Stimulated activated CD8-positive, alpha-beta memory T cell treated with anti-CD3 and anti-CD28 coated beads, Interleukin-12 subunit alpha, Interleukin-12 subunit beta, amount 100 ng/mL, for 24 hours (primary cell): Measurements from ENCODE around the gene DCTD.

Experiments used
- DNase-seq: peaks from one replicate; pipeline ENCODE4 v3.0.0-alpha.2; 2020; ENCODE audit errors: extremely low read depth

Gene DCTD

GRCh38 chr4:182893474-182894080, 23.6 kb downstream of the DCTD start:
- no peak for DNase-seq

- DNase-seq = no peak
These were observed 24.1 kb downstream of the DCTD start for GRCh38 chr4:182893047-182893446.

GRCh38 chr4:182890202-182890601, 27.0 kb downstream of the DCTD start:
- DNase-seq = no peak

GRCh38 chr4:182888891-182889290, 28.3 kb downstream of the DCTD start:
- DNase-seq = no peak

- DNase-seq = no peak
These were observed 30.4 kb downstream of the DCTD start for GRCh38 chr4:182886768-182887167.

GRCh38 chr4:182886205-182886604, 31.0 kb downstream of the DCTD start:
- DNase-seq = no peak

GRCh38 chr4:182885738-182886077, 31.5 kb downstream of the DCTD start:
- DNase-seq = no peak

GRCh38 chr4:182885022-182885737, 32.0 kb downstream of the DCTD start:
- no peak for DNase-seq

- no peak for DNase-seq
These were observed 33.1 kb downstream of the DCTD start for GRCh38 chr4:182884040-182884439.

- DNase-seq = no peak
These were observed 33.8 kb downstream of the DCTD start for GRCh38 chr4:182883351-182883750.

- no peak for DNase-seq
These were observed 35.3 kb downstream of the DCTD start for GRCh38 chr4:182881914-182882313.

GRCh38 chr4:182880387-182881356, 36.5 kb downstream of the DCTD start:
- no peak for DNase-seq

- no peak for DNase-seq
These were observed 37.3 kb downstream of the DCTD start for GRCh38 chr4:182879913-182880312.

- DNase-seq = no peak
These were observed 38.3 kb downstream of the DCTD start for GRCh38 chr4:182878633-182879495.

- no peak for DNase-seq
These were observed 39.8 kb downstream of the DCTD start for GRCh38 chr4:182877326-182877883.

GRCh38 chr4:182876427-182876826, 40.8 kb downstream of the DCTD start:
- DNase-seq = no peak

GRCh38 chr4:182875453-182876405, 41.5 kb downstream of the DCTD start:
- DNase-seq = no peak

GRCh38 chr4:182874797-182875345, 42.3 kb downstream of the DCTD start:
- DNase-seq = no peak

- no peak for DNase-seq
These were observed 42.9 kb downstream of the DCTD start for GRCh38 chr4:182874304-182874751.

- DNase-seq = no peak
These were observed 43.5 kb downstream of the DCTD start for GRCh38 chr4:182873726-182874125.
